GOT3 (cell line): ENCODE results near the gene SGCA.

Experiments used
- DNase-seq: peaks from one replicate; lab custom pipeline; 2025; ENCODE audit warnings: mixed read lengths; lab: John Stamatoyannopoulos, UW

The SGCA gene

DNA sequence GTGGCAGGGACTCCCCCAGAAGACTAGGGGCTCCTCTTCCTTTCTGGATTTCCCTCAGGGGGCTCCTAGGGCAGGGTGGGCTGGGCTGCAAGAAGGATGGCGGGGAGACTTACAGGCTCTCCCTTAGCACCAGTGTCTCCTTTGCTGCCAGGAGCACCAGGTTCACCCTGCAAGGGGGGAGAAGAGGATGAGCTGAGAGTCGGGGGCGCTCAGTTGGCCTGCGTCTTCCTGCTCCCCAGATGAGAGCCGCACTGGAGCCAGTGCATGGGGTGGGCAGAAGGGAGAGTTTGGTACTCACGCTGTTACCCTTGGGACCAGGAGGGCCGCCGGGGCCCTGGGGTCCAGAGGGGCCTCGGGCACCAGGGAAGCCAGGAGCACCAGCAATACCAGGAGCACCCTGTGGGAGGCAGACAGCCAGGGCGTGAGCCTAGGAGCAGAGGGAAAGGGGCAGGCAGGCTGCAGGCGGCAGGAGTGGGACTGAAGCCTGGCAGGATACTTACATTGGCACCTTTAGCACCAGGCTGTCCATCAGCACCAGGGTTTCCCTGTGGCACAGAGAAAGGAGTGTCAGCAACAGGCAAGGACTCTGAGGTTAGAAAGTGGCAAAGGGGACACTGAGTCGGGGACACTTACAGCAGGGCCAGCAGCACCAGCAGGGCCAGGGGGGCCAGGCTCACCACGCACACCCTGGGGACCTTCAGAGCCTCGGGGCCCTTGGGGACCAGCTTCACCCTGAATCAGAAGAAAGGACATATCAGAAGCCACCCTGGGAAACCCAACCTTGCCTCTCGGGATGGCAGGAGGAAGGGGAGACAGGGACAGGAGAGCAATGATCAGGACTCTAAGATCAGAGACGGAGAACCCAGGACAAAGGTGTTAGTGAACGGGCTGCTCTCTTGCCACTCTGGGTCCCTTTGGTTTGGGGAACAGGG lies 29.4 kb downstream of the SGCA start:
- DNase-seq, result no peak

DNA sequence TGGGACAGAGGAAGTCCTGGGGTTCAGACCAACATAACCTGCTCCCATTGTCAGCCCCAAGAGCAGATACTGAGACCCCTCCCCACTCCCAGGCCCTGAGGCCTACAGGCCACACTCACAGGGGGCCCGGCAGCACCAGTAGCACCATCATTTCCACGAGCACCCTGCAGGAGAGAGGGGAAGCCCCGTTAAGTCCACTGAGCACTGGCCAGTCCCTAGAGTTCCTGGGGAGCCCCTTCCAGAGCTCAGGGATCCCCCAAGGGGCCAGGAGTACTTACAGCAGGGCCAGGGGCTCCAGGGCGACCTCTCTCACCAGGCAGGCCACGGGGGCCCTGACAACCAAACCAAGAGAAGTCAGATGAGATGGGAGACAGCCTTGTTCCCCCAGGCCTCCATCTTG lies 30.2 kb downstream of the SGCA start:
- no peak for DNase-seq

DNA sequence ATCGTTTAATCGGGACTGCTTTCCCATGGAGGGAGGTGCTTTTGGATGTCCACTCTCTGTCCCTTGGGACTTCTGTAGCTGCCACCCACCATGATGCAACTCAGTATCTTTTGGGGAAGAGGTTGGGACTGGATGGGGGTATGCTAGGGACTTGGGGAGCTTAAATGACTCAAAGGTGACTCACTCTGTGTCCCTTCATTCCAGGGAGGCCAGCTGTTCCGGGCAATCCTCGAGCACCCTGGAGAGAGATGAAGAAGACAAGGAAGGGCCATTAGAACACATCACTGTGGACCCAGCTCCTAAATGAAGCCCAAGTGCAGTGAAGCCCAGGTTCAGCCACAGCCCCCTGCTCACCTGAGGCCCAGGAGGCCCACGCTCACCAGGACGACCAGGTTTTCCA lies 31.0 kb downstream of the SGCA start:
- no peak for DNase-seq

DNA sequence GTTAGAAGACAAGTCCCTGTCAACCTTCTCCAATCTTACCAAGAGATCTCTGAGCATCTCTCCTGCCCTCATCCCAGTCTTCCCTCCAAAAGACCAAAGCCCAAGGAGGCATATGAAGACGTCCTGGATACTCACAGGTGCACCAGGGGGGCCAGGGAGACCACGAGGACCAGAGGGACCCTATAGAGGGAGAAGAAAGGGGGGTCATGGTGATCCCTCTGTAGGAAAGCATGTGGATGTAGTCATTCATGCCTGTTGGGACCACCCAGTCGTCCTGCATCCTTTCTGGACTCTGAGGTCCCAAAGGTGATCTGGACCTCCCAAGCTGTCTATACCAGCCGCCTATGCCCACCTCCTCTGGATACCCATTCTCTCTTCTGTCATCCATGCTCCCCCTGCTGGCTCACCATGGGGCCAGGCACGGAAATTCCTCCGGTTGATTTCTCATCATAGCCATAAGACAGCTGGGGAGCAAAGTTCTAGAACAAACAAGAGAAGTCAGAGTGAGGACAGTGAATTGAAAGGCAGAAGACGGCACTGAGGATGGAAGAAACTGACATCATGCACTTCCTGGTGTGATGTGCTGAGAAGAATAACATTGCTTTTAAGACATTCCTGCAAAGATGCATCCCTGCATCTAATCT lies 32.3 kb downstream of the SGCA start:
- DNase-seq, result no peak

DNA sequence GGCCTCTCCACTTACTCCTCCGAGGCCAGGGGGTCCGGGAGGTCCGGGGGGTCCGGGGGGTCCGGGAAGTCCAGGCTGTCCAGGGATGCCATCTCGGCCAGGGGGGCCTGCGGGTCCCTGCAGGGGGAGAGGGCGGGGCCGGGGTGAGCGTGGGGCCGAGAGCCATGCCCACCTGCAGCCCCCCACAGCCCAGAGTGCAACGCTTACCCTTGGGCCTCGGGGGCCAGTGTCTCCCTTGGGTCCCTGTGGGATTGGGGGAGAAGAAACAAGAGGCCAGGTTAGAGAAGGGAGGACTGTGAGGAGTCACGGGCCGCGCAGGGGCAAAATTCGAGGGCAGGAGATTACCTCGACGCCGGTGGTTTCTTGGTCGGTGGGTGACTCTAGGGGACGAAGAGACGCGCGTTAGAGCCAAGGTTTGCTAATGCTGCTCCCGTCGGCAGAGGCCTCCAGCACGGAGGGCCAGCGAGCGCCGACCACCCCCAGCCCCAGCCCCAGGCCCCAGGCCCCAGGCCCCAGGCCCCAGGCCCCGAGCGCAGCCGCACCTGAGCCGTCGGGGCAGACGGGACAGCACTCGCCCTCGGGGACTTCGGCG lies 33.5 kb downstream of the SGCA start:
- no peak for DNase-seq

DNA sequence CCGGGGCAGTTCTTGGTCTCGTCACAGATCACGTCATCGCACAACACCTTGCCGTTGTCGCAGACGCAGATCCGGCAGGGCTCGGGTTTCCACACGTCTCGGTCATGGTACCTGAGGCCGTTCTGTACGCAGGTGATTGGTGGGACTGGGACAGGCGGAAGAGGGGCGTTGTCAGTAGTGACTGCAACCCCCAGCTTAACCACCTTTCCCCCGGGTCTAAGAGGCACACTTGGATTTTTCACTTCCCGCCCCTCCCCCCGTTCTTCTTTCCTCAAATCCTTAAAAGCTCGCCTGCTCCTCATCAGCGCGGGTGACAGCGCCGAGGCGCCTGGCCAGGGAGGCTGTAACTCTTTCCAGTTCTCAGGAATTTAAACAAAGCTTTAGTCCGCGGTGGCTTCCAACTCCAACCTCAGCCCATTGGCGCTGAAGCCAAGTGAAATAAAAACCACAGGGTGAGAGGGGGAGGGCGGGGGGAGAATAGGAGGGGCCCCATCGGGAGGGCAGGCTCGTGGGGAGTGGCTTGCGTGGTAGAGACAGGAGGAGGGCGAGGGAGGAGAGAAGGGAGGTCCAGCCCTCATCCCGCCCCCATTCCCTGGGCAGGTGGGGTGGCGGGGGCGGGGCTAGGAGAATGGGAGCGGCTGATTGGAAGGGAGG lies 34.1 kb downstream of the SGCA start:
- DNase-seq, result peak; percentile 79

DNA sequence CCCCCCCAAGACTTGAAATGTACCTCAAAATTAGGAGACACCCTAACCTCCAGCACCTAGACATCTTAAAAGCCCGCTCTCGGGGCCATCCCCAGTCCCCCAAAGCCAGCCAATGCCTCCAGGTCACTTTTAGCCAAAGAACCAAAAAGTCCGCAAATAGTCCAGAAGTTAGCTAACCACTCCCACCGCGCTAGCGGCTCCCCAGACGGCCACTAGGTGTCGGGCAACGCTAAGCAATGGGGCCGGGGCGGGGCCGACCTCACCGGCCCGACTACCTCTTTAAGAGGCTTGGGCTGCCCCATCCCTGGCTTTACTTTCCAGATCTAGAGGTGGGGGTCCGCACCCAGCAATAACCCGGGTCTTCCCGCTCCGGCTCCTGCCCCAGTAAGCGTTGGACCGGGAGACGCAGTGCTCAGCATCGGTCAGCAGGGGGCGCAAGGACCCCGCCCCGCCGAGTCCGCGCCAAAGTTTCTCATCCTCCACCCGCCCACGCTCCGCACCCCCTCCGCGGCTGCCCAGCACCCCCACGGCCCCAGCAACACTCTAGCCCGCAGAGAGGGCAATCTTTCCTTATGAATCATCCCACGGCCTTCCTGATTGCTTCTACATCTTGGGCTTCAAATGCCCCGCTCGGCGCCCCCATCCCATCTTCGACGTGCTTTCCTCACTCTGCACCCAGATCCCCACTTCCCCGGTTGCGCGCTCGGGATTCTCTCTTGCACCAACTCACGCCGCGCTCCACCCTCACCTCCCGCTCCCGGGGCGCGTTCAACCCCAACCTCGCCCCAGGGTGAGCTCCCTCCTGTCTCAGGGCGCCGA lies 34.9 kb downstream of the SGCA start:
- peak; percentile 87 for DNase-seq

DNA sequence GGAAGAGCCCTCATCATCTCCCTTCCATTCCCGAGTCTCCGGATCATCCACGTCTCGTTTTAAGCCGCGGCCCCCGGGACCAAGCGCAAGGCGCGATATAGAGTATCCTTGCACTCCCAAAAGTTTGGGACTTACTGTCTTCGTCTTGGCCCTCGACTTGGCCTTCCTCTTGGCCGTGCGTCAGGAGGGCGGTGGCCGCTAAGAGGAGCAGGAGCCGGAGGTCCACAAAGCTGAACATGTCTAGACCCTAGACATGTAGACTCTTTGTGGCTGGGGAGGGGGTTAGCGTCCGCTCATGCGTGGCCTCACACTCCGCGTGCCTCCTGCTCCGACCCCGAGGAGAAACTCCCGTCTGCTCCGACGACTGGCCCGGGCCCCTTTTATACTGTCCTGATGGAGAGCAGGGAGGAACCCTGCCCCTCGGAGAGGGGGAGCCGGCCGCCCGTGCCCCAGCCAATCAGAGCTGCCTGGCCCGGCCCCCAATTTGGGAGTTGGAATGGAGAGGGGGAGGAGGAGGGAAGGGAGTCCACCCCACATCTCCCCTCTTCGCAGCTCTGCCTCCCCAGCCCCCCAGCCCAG lies 35.6 kb downstream of the SGCA start, which contains the start of gene COL1A1:
COL1A1 (minus strand) TSS at position 356 of the 579 bp plus-strand sequence; CDS start at position 238, 118 bp downstream.
- DNase-seq, result peak; percentile 73

DNA sequence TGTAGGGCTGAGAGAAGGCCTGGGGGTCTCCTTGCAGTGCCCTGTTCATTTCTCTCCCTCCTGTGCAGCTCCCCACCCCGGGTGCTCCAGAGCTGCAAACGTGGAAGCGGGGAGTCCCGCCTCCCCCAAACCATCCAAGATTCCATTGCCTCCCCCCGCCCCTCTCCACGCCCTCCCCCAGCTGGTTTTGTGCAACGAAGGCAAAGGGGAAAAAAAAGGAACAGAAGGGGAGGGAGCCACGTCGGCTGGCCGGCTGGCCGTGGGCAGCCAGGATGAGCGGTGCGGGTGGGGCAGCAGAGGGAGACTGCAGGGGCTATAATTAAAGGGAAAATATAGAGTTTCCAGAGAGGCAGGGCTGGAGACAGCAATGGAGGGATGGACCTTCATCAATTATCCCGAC lies 37.3 kb downstream of the SGCA start:
- no peak for DNase-seq

DNA sequence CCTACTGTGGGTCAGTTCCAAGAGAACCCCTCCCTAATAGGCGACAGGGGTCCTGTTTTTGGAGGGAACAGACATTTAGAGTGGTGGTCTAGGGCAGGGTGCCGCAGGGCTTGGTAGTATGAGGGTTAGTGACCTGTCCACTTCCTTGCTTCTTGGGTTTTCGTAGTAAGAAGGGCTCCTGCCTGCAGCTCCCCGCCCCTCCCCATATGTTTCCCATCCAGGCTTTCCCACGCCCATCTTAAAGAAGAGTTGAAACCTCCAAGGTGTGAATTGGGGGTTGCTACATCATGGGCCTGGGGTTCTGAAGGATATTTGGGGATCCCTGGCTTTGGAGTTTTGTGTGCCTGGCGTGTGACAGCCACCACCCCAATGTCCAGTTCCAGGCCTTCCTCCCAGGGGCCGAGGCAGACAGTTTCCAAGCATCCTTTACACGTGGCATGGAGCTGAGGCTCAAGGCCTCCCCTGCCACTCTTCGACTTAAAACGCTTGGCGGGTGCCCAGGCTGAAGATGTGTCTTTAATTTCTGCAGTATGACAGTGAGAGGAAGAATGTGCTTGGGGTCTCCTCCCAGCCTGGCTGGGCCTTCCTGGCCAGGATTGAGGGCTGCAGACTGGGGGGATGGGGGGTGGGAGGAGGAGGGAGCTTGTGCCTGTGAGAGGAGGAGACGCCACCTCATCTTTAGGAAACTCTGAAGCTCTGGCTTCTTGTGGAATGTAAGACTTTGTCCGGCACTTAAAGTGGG lies 38.0 kb downstream of the SGCA start:
- no peak for DNase-seq

DNA sequence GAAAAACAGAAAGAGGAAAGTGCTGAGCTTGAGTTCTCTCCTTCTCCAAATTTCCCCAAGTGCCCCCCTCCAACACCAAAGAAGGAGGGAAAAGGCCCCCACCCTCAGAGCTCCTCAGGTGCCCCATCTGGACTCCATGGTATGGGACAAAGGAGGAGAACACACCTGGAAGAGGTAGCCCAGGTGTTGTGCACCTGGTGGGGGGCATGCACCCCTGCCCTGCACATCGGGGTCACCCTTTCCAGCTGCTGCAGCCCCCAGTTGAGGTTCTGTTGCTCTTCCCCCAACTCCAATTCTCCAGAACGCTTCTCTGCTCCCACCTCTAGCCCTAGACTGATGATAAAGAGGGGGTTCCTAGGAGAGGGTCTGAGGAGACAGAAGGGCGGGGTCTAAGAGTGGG lies 38.6 kb downstream of the SGCA start:
- DNase-seq, result no peak

DNA sequence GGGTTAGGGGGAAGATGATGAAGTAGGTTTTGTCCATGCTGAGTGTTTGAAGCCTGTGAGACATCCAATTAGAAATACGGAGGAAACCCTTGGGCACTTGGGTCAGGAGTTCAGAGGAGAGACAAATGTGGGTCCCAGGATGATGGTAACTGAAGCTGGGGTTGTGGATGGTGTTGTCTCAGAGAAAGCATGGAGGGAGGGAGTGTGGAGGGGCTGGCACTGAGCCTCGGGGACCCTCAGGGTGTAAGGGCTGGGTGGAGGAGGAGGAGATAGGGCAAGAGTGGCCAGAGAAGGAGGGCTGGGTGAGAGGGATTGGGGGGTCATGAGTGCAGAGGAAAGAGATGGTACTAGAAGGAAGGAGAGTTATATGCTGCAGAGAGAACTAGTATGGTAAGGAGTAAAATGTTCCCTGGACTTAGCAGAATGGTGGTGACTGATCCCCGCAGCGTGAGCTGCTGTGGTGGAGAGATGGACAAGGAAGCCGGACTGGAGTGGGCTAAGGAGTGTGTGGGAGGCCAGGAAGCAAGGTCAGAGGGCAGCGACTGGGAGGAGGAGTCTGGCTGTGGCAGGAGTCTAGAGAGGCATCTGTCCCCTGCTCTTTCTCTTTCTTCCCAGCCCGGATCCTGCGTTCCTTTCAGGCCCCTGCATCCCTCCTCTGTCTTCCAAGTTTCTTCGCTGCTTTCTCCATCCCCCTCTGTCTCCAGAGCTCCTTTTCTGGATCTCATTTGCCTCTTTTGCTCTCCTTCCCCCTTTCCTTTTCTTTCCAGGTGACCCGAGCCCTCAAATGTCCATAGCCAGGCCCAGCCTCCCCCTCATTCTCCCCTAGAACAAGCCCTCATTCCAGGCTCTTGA lies 39.5 kb downstream of the SGCA start:
- DNase-seq, result no peak

DNA sequence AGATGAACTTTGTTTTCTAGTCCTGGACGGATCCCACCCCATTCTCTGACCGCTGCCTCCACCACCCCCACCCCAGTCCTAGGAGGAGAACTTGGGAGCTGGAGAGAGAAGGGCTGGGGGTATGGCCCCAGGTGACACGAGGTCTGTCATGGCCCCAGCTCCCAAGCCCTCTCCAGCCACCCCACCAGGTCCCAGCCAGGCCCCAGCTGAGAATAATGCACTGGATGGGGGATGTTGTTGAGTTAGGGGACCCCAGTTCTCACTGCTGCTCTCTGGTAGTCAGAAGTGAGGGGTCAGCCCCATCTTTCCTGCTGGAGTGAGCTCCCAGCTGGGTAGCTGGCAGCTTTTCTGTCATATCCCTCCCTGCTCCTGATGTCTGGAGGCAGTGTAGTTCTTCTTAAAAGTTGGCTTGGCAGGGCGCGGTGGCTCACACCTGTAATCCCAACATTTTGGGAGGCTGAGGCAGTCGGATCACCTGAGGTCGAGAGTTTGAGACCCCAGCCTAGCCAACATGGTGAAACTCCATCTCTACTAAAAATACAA lies 40.2 kb downstream of the SGCA start:
- DNase-seq, result no peak

DNA sequence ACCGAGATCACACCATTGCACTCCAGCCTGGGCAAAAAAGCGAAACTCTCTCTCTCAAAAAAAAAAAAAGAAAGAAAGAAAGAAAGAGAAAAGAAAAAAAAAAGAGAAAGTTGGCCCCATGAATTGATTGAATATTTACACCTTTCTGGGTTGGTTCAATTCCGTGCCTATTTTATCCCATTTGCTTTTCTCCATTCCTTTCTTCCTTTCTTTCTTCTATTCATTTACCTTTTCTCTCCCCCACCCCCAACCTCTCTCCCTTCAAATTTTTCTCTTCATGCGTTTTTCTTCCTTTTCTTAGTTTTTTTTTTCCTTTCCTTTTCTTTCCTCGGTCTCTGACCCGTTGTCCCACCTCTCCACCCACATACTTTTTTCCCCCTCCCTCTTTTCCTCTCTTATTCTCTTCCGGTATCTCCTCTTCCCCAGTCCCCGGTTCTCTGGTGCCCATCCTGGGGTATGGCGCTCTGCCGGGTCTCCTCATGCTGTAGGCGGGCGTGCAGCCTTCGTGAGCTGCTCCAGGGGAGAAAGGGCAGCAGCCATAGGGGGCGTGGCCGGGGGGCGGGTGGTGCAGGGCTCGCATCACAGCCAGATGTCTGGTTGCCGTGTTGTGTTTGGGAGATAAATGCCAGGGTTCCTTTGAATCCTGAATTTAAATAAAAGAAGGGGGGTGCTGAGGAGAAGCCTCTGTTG lies 40.9 kb downstream of the SGCA start:
- DNase-seq, result no peak

DNA sequence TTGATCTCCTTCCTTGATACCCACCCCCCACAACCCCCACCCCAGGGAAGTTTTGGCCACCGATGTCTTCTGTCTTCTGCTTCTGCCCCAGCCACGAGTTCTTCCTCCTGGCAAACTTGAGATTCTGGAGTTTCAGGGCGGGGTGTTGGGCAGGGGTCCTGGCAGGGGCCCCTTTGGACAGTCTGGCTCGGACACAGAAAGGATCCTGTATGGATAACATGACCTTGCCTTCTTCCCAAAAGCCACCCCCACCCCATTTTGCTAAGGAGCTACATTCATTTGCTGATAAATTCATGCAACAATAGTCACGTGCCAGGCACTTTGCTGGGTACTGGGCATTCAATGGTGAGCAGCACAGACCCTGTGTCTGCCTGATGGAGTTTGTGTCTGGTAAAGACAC lies 41.5 kb downstream of the SGCA start:
- DNase-seq, result no peak

DNA sequence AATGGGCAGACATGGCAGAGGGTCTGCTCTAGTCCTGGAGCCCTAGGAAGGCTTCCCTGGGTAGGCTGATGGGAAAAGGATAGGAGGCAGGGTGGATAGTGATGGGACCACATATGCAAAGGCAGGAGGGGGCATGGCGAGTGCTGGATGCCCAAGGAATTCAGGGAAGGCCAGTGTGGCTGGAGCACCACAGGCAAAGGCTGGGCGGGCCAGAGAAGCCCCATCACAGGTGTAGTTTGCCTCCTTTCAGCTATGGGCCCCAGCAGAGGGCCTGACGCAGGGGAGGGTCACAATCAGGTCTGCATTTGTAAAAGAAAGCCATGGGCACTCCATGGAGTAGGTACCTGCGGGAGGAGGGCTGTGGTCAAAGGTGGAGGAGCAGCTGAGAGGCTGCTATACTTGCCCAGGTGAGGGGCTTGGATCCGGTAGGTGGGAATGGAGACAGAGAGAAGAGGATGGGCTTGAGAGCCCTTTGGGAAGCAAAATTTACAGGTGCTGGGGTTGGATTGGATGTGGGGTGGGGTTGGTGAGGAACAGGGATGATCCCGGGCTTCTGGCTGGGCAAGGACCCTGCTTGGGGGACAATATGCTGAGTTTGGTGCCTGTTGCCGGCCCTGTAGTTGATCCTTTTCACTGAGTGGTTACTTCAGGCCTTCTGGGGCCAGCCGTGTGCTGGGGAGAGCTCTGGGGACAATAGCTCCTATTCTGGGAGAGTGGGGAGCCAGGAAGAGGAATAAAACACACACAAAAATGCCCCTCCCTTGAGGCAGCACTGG lies 42.2 kb downstream of the SGCA start:
- DNase-seq, result no peak

DNA sequence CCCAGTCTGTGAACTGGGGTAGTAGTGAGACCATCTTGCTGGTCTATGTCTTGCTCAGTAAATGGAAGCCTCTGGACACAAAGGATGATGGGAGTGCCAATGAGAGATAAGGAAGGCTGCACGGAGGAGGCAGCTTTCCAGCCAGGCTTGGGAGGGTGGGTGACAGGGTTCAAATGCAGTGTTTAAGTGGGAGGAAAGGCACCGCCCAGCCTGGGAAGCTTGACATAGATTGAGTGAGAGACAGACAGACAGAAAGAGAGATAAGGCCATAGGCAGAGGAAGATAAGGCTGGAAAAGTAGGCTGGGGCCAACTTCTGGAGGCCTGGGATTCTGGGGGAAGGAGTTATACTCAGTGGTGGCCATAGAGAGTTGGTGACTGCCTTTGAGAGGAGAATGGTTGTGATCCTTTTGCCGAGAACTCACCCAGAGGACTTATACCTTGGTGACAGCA lies 42.8 kb downstream of the SGCA start:
- no peak for DNase-seq

DNA sequence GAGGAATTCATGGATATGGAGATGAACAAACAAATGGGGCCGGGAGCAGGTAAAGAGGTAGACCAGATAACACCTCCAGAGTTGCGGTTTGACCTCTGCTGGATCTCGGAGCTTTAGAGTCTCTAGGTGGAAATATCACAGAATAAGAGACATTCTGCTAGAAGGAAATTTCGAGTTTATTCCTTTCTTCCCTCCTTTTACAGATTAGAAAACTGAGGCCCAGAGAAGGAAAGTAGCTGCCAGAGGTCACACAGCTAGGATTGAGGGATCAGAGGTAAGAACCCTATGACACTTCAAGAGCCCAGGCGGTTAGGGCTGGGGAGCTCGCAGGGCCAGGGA lies 43.3 kb downstream of the SGCA start:
- no peak for DNase-seq
